ENCODE data around the gene HPSE.

- TF ChIP-seq POLR2A (IDR thresholded peaks at IDR 0.05; ENCODE audit: low read depth, low read length), result no peak
- no peak for TF ChIP-seq EZH2 (IDR thresholded peaks at IDR 0.05; ENCODE audit: borderline replicate concordance, low read depth, low read length, severe bottlenecking)
- TF ChIP-seq CTCF (IDR thresholded peaks at IDR 0.05; ENCODE audit: extremely low read depth in 1 of 2, insufficient read depth in 1 of 2, low read depth in 1 of 2, low read length in 2 of 2), result no peak
Measured at GRCh38 chr4:83334425-83335241, at the start of gene HPSE.
